ENCODE results near the gene EXOC3L4. TPM values are rescaled to one million over a fixed set of nuclear protein-coding genes. Genes with fewer than 3 reads are reported as not detected.
A peak's percentile ranks its signal among the peaks of the same experiment; 100 is the strongest.

EXOC3L4 gene
- total and polyA plus RNA-seq, 4 experiments from 2014 or later: not detected

- H3K4me3 Mint-ChIP-seq: peak overlapping the region in 1 of 8 donors; percentile 31
- no peaks in the 10 kb centered on the region for H3K36me3 Mint-ChIP-seq
- peaks cover 0 to 4% (median 1%) of the 10 kb centered on the region in 4 donors for H3K4me1 Mint-ChIP-seq
- Histone ChIP-seq H3K4me1 (ENCODE audit: insufficient read depth, low read length) (peaks cover 10% of the 10 kb centered on the region), H3K4me3 (ENCODE audit: low read length in 2 of 2) (no peak overlapping the region), H3K9me3 (ENCODE audit: control insufficient read depth in 1 of 2, low read length in 2 of 2) (no peaks in the 10 kb centered on the region), H3K36me3 (ENCODE audit: insufficient read depth, low read length) (no peaks in the 10 kb centered on the region), H3K27me3 (ENCODE audit: insufficient read depth, low read length) (peaks cover 6% of the 10 kb centered on the region), H3K27ac (ENCODE audit: low read depth, low read length) (no peak overlapping the region)
- ChIA-PET POLR2A (ENCODE audit: partially characterized antibody) (no interaction called here), CTCF (ENCODE audit: partially characterized antibody) (interaction anchor here (1.1 kb wide), 2 partner anchors 17 to 20 kb away, joined by 3 to 4 read pairs; no protein-coding TSS in a partner anchor)
- H3K27ac Mint-ChIP-seq: no peak overlapping the region
- peaks cover 9 to 13% of the 10 kb centered on the region in 2 donors for H3K27me3 Mint-ChIP-seq
- H3K9me3 Mint-ChIP-seq: no peaks in the 10 kb centered on the region
- no peak for DNase-seq
- intact Hi-C loops (cut with micrococcal nuclease): no loop called here
Measured at GRCh38 chr14:103087343-103087835, 7.1 kb upstream of the EXOC3L4 start.

GRCh38 chr14:103088921-103089320 is 5.6 kb upstream of the EXOC3L4 start:
- POLR2A ChIA-PET (ENCODE audit: partially characterized antibody): no interaction called here
- Mint-ChIP-seq H3K4me1 (peaks cover 0 to 4% (median 1%) of the 10 kb centered on the region in 4 donors), H3K27me3 (peaks cover 9 to 13% of the 10 kb centered on the region in 2 donors), H3K36me3 (no peaks in the 10 kb centered on the region), H3K27ac (peak overlapping the region in 1 of 7 donors; percentile 44), H3K9me3 (no peaks in the 10 kb centered on the region), H3K4me3 (no peak overlapping the region)
- intact Hi-C loops (cut with micrococcal nuclease): no loop called here
- Histone ChIP-seq H3K4me1 (ENCODE audit: insufficient read depth, low read length) (peaks cover 10% of the 10 kb centered on the region), H3K9me3 (ENCODE audit: control insufficient read depth in 1 of 2, low read length in 2 of 2) (no peaks in the 10 kb centered on the region), H3K27ac (ENCODE audit: low read depth, low read length) (no peak overlapping the region), H3K27me3 (ENCODE audit: insufficient read depth, low read length) (peaks cover 6% of the 10 kb centered on the region), H3K4me3 (ENCODE audit: low read length in 2 of 2) (no peak overlapping the region), H3K36me3 (ENCODE audit: insufficient read depth, low read length) (no peaks in the 10 kb centered on the region)
- CTCF ChIA-PET (ENCODE audit: partially characterized antibody): interaction anchor here (1.9 kb wide), 1 partner anchor 16 kb away, joined by 6 read pairs; no protein-coding TSS in a partner anchor
- no peak for DNase-seq

- Mint-ChIP-seq H3K4me1 (peaks cover 0 to 4% (median under 1%) of the 10 kb centered on the region in 4 donors), H3K36me3 (no peaks in the 10 kb centered on the region), H3K9me3 (no peaks in the 10 kb centered on the region), H3K4me3 (no peak overlapping the region), H3K27me3 (peaks cover 7 to 10% of the 10 kb centered on the region in 2 donors), H3K27ac (no peak overlapping the region)
- CTCF ChIA-PET (ENCODE audit: partially characterized antibody): interaction anchor here (1.8 to 2.3 kb wide), 3 partner anchors 14 to 396 kb away, joined by 4 to 14 read pairs (median 6); no protein-coding TSS in a partner anchor
- Histone ChIP-seq H3K27ac (ENCODE audit: low read depth, low read length) (no peak overlapping the region), H3K9me3 (ENCODE audit: control insufficient read depth in 1 of 2, low read length in 2 of 2) (no peaks in the 10 kb centered on the region), H3K27me3 (ENCODE audit: insufficient read depth, low read length) (peaks cover 2% of the 10 kb centered on the region), H3K4me1 (ENCODE audit: insufficient read depth, low read length) (peaks cover 10% of the 10 kb centered on the region), H3K4me3 (ENCODE audit: low read length in 2 of 2) (no peak overlapping the region), H3K36me3 (ENCODE audit: insufficient read depth, low read length) (no peaks in the 10 kb centered on the region)
- POLR2A ChIA-PET (ENCODE audit: partially characterized antibody): no interaction called here
- DNase-seq: no peak
- intact Hi-C loops (cut with micrococcal nuclease): loop anchor here (2.0 kb wide), 1 partner anchor 15 kb away; no protein-coding TSS in a partner anchor
Measured at GRCh38 chr14:103089386-103090335, 4.9 kb upstream of the EXOC3L4 start.

- Mint-ChIP-seq H3K27ac (no peak overlapping the region), H3K36me3 (no peaks in the 10 kb centered on the region), H3K27me3 (peaks cover 4 to 8% of the 10 kb centered on the region in 2 donors), H3K9me3 (no peaks in the 10 kb centered on the region), H3K4me3 (peak overlapping the region in 6 of 8 donors; percentile 13 to 74 (median 62)), H3K4me1 (peaks cover 0 to 4% (median under 1%) of the 10 kb centered on the region in 4 donors)
- POLR2A ChIA-PET (ENCODE audit: partially characterized antibody): no interaction called here
- Histone ChIP-seq H3K9me3 (ENCODE audit: control insufficient read depth in 1 of 2, low read length in 2 of 2) (no peaks in the 10 kb centered on the region), H3K4me1 (ENCODE audit: insufficient read depth, low read length) (peaks cover 10% of the 10 kb centered on the region), H3K36me3 (ENCODE audit: insufficient read depth, low read length) (no peaks in the 10 kb centered on the region), H3K4me3 (ENCODE audit: low read length in 2 of 2) (peak overlapping the region in 1 of 2 donors; percentile 45), H3K27me3 (ENCODE audit: insufficient read depth, low read length) (no peaks in the 10 kb centered on the region), H3K27ac (ENCODE audit: low read depth, low read length) (no peak overlapping the region)
- no peak for DNase-seq
- CTCF ChIA-PET (ENCODE audit: partially characterized antibody): interaction anchor here (1.0 to 2.3 kb wide), 5 partner anchors 11 to 397 kb away, joined by 3 to 14 read pairs (median 6); no protein-coding TSS in a partner anchor
- intact Hi-C loops (cut with micrococcal nuclease): loop anchor here (1.0 to 2.0 kb wide), 3 partner anchors 12 to 396 kb away; no protein-coding TSS in a partner anchor
Measured at GRCh38 chr14:103090481-103091020, 4.0 kb upstream of the EXOC3L4 start.

GRCh38 chr14:103091041-103091882 is 3.3 kb upstream of the EXOC3L4 start:
- H3K27ac Mint-ChIP-seq: peak overlapping the region in 1 of 7 donors; percentile 27
- H3K36me3 Mint-ChIP-seq: no peaks in the 10 kb centered on the region
- intact Hi-C loops (cut with micrococcal nuclease): loop anchor here (1.0 to 2.0 kb wide), 3 partner anchors 13 to 397 kb away; no protein-coding TSS in a partner anchor

GRCh38 chr14:103091883-103092222 is 2.7 kb upstream of the EXOC3L4 start:
- Mint-ChIP-seq H3K9me3 (no peaks in the 10 kb centered on the region), H3K36me3 (no peaks in the 10 kb centered on the region), H3K4me1 (peaks cover 0 to 4% (median 0%) of the 10 kb centered on the region in 4 donors), H3K4me3 (peak overlapping the region in 3 of 8 donors; percentile 5 to 49 (median 10)), H3K27ac (no peak overlapping the region), H3K27me3 (peaks cover 0 to 7% of the 10 kb centered on the region in 2 donors)
- no peaks in the 10 kb centered on the region for H3K9me3 ChIP-seq (ENCODE audit: control insufficient read depth in 1 of 2, low read length in 2 of 2)
- intact Hi-C loops (cut with micrococcal nuclease): loop anchor here (1.0 to 2.0 kb wide), 3 partner anchors 14 to 398 kb away; no protein-coding TSS in a partner anchor
- POLR2A ChIA-PET (ENCODE audit: partially characterized antibody): no interaction called here
- H3K27ac ChIP-seq (ENCODE audit: low read depth, low read length): no peak overlapping the region
- CTCF ChIA-PET (ENCODE audit: partially characterized antibody): interaction anchor here (0.8 to 2.3 kb wide), 6 partner anchors 9 to 398 kb away, joined by 3 to 14 read pairs (median 4); no protein-coding TSS in a partner anchor
- no peak overlapping the region for H3K4me3 ChIP-seq (ENCODE audit: low read length in 2 of 2)
- no peak for DNase-seq
- peaks cover 10% of the 10 kb centered on the region for H3K4me1 ChIP-seq (ENCODE audit: insufficient read depth, low read length)
- H3K36me3 ChIP-seq (ENCODE audit: insufficient read depth, low read length): no peaks in the 10 kb centered on the region
- H3K27me3 ChIP-seq (ENCODE audit: insufficient read depth, low read length): no peaks in the 10 kb centered on the region

More at GRCh38 chr14:103091041-103091882, 3.3 kb upstream of the EXOC3L4 start:
- peaks cover 0 to 4% (median 0%) of the 10 kb centered on the region in 4 donors for H3K4me1 Mint-ChIP-seq
- DNase-seq: peak; percentile 56 to 78 (median 66)
- no peaks in the 10 kb centered on the region for H3K9me3 Mint-ChIP-seq
- ChIA-PET POLR2A (ENCODE audit: partially characterized antibody) (no interaction called here), CTCF (ENCODE audit: partially characterized antibody) (interaction anchor here (1.0 to 2.3 kb wide), 5 partner anchors 12 to 397 kb away, joined by 3 to 14 read pairs (median 6); no protein-coding TSS in a partner anchor)
- Histone ChIP-seq H3K27ac (ENCODE audit: low read depth, low read length) (no peak overlapping the region), H3K4me3 (ENCODE audit: low read length in 2 of 2) (peak overlapping the region in 1 of 2 donors; percentile 45), H3K9me3 (ENCODE audit: control insufficient read depth in 1 of 2, low read length in 2 of 2) (no peaks in the 10 kb centered on the region), H3K27me3 (ENCODE audit: insufficient read depth, low read length) (no peaks in the 10 kb centered on the region), H3K4me1 (ENCODE audit: insufficient read depth, low read length) (peaks cover 10% of the 10 kb centered on the region), H3K36me3 (ENCODE audit: insufficient read depth, low read length) (no peaks in the 10 kb centered on the region)
- peaks cover 3 to 7% of the 10 kb centered on the region in 2 donors for H3K27me3 Mint-ChIP-seq
- peak overlapping the region; percentile 5 to 74 (median 54) for H3K4me3 Mint-ChIP-seq

All from CD4-positive, alpha-beta memory T cell (primary cell).